GM20000 (cell line): ENCODE results near the gene LRRC27.

Experiments
- DNase-seq: peaks from one replicate; pipeline ENCODE4 v3.0.0; 2012; ENCODE audit warnings: low spot score
- CTCF ChIP-seq: IDR thresholded peaks from 2 replicates; pipeline ENCODE4 v1.5.1; 2012; ENCODE audit warnings: mild to moderate bottlenecking, control low read depth; ENCODE audit errors: extremely low read depth, missing control alignments

The LRRC27 gene

GRCh38 chr10:132410056-132410778 lies 78.2 kb downstream of the LRRC27 start:
- no peak for DNase-seq
- TF ChIP-seq CTCF = no peak

DNA sequence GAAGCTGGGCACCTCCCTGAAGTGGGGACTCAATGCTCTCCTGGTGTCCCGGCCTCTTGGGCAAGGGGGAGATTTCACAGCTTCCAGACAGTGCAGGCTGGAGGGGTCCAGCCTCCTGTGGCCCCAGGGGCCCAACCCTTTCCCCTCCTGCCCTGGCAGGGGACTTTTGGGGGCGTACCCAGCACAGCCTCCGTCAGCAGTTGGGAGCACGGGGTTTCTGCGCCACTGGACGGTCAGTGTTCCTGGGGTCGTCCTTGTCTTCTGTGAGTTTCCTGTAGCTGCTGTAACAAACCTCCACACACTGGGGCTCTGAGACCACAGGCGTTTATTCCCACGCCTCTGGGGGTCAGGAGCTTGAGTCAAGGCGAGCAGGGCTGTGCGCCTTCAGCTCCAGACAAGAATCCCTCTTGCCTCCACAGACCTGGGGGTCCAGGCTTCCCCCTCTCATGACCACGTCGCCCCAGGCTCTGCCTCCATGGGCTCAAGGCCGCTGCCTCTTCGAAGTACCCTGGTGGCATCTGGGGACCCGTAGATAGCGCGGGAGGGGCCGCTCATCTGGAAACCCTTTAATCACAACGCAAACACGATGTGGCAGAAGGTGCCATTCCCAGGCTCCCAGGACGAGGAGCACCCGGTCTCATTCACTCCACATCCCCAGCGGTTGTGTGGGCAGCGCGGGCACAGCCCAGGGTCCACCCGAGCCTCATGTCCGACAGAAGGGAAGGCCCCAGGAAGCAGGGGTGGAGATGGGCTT lies 79.0 kb downstream of the LRRC27 start:
- TF ChIP-seq CTCF = no peak
- no peak for DNase-seq

DNA sequence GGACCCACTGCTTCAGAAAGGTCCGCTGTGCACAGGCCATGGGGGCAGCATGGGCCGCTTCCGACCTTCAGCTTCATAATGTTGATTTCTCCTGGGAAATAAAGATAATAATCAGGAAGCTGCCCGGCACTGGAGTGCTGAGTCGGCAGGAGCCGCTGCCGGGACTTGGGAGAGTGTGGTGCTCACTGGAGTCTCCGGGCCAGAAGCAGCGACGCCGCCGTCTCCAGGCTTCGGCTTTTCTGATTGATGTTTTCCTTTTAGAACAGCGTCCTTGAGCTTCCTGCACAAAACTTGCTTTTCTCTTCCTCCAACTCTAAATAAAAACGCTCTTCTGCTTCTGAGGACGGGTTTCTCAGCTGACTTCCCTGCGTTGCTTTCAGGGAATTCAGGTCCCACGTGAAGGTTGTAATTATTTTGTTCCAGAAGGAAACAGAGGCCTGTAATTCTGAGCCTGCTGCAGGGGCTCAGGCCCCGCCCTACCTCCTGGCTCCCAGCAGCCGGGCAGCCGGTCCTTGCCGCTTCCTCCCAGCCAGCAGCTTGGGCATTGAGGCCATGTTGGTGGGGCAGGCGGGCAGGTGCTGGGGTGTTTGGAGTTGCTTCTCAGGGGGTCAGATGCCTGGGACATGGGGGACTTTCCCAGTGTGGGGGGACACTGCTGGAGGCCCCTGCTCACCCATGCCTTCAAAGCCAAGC lies 79.7 kb downstream of the LRRC27 start:
- DNase-seq = no peak
- no peak for TF ChIP-seq CTCF

- TF ChIP-seq CTCF = no peak
- no peak for DNase-seq
Measured at GRCh38 chr10:132412316-132413192, 80.6 kb downstream of the LRRC27 start.

DNA sequence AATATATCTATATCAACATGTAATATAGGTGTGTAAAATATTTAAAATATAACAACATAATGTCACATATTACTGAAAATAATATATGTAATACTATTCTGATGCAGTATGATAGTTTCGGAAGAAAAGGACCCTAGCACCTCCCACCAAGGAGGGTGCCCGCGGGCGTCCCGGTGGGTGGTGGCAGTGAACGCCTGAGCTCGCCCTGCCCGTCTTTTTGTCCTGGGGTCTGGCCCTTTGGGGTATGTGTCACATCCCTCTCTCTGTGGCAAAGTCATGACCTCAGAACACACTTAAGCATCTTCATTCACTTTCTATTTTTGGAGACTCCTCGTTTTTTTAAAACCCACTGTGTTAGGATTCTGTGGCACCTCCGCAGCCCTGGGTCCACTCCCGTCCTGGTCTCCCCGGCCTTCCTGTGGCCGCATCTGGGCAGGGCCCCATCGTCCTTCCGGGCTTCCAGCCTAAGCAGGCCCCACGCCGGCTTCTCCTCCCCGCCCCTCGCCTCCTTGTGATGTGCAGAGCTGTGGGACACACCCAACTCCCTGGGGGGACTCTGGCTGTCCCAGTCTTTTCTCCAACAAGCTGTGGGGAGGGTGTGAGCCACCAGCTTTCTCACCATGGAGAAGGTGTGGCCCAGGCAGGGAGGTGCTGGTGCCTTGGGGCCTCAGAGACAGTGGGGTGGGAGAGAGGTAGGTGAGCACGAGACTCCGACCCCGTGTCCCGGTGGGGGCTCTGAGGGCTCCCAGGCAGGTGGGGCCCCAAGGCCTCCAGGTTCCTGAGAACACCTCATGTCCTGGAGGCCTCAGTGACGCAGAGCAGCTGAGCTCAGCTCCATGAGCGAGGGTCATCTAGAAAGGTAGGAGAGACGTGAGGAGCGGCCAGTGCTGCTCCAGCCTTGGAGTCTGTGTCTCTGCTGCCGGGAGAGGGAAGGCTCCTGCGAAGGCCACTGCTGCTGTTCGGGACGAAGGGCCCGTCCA lies 81.5 kb downstream of the LRRC27 start:
- no peak for TF ChIP-seq CTCF
- no peak for DNase-seq

GRCh38 chr10:132414402-132415016 lies 82.5 kb downstream of the LRRC27 start:
- no peak for DNase-seq
- no peak for TF ChIP-seq CTCF
